ENCODE data around the gene KRTAP6-3.

Gene KRTAP6-3

GRCh38 chr21:30592140-30592539 lies at the start of gene KRTAP6-3:
KRTAP6-3 (plus strand) TSS chr21:30592440; CDS start chr21:30592446, 6 bp downstream.
- no peak for DNase-seq

- DNase-seq: no peak
These were observed 39.5 kb upstream of the KRTAP6-3 start for GRCh38 chr21:30552782-30553181.

GRCh38 chr21:30555095-30555494 lies 37.1 kb upstream of the KRTAP6-3 start:
- DNase-seq: no peak

GRCh38 chr21:30561264-30561895 lies 30.9 kb upstream of the KRTAP6-3 start, which contains the start of gene KRTAP19-7:
KRTAP19-7 (minus strand) TSS chr21:30561314; CDS start chr21:30561289, 25 bp downstream.
- no peak for DNase-seq

- DNase-seq: no peak
These were observed 30.3 kb upstream of the KRTAP6-3 start for GRCh38 chr21:30561957-30562356.

- no peak for DNase-seq
These were observed 29.2 kb upstream of the KRTAP6-3 start for GRCh38 chr21:30563072-30563471.

GRCh38 chr21:30563630-30564029 lies 28.6 kb upstream of the KRTAP6-3 start:
- DNase-seq: no peak

- no peak for DNase-seq
These were observed 24.6 kb upstream of the KRTAP6-3 start for GRCh38 chr21:30567617-30568016.

- DNase-seq: no peak
These were observed 14.5 kb upstream of the KRTAP6-3 start for GRCh38 chr21:30577766-30578165.

- DNase-seq: no peak
These were observed 12.9 kb upstream of the KRTAP6-3 start for GRCh38 chr21:30579346-30579745.

GRCh38 chr21:30580132-30580531 lies 12.1 kb upstream of the KRTAP6-3 start:
- no peak for DNase-seq

- no peak for DNase-seq
These were observed 9.4 kb upstream of the KRTAP6-3 start for GRCh38 chr21:30582870-30583269.

- no peak for DNase-seq
These were observed 1.9 kb upstream of the KRTAP6-3 start, which contains the start of gene KRTAP22-2 for GRCh38 chr21:30590297-30590696. KRTAP22-2 (minus strand) TSS chr21:30590397.

- no peak for DNase-seq
These were observed 6.6 kb downstream of the KRTAP6-3 start, which contains the start of gene KRTAP6-2 for GRCh38 chr21:30598802-30599201. KRTAP6-2 (minus strand) TSS chr21:30598902; CDS start chr21:30598874, 28 bp downstream.

GRCh38 chr21:30600787-30601186 lies 8.5 kb downstream of the KRTAP6-3 start, which contains the start of gene KRTAP22-1:
KRTAP22-1 (plus strand) TSS chr21:30601087.
- no peak for DNase-seq

GRCh38 chr21:30605968-30606367 lies 13.7 kb downstream of the KRTAP6-3 start:
- no peak for DNase-seq

- DNase-seq: no peak
These were observed 19.9 kb downstream of the KRTAP6-3 start for GRCh38 chr21:30612132-30612531.

- no peak for DNase-seq
These were observed 21.6 kb downstream of the KRTAP6-3 start, which contains the start of gene KRTAP6-1 for GRCh38 chr21:30613836-30614235. KRTAP6-1 (minus strand) TSS chr21:30613930; CDS start chr21:30613904, 26 bp downstream.

- no peak for DNase-seq
These were observed 23.0 kb downstream of the KRTAP6-3 start for GRCh38 chr21:30615199-30615598.

- no peak for DNase-seq
These were observed 23.9 kb downstream of the KRTAP6-3 start, which contains the start of gene KRTAP20-1 for GRCh38 chr21:30616125-30616524. KRTAP20-1 (plus strand) TSS chr21:30616425; CDS start chr21:30616455, 30 bp downstream.

- no peak for DNase-seq
These were observed 27.8 kb downstream of the KRTAP6-3 start for GRCh38 chr21:30620080-30620479.

GRCh38 chr21:30620522-30620921 lies 28.3 kb downstream of the KRTAP6-3 start, which contains the start of gene KRTAP20-4:
KRTAP20-4 (plus strand) TSS chr21:30620627.
- DNase-seq: no peak

- DNase-seq: no peak
These were observed 31.1 kb downstream of the KRTAP6-3 start for GRCh38 chr21:30623362-30623761.

GRCh38 chr21:30625449-30626165 lies 33.4 kb downstream of the KRTAP6-3 start:
- DNase-seq: no peak

All from left hindlimb (tissue), 1 donor.